Panc1 (cell line): Measurements from ENCODE around the gene PPIA.

Experiments used
- CTCF ChIP-seq: fragments of 450-650 bp; IDR thresholded peaks from 2 replicates; pipeline ENCODE4 v1.5.1; 2017; ENCODE audit warnings: mild to moderate bottlenecking
- POLR2AphosphoS5 ChIP-seq: IDR thresholded peaks from 2 replicates; pipeline ENCODE4 v1.6.1; 2012; ENCODE audit warnings: mild to moderate bottlenecking, low read depth, low read length, moderate library complexity

GRCh38 chr7:44762300-44762699 is 34.2 kb upstream of the PPIA start:
- TF ChIP-seq CTCF (no peak), POLR2AphosphoS5 (no peak)
